NCI-H446 (cell line): Measurements from ENCODE around the gene ANKRD24.
"Not testable (repeated sequence)": the region's sequence is repeated elsewhere in the genome, so short reads cannot be mapped to it uniquely, and the experiment has no call there.

Experiments used
- DNase-seq, 2 experiments: peaks; one replicate each; lab custom pipeline; 2025; lab: John Stamatoyannopoulos, UW

ANKRD24 gene

DNA sequence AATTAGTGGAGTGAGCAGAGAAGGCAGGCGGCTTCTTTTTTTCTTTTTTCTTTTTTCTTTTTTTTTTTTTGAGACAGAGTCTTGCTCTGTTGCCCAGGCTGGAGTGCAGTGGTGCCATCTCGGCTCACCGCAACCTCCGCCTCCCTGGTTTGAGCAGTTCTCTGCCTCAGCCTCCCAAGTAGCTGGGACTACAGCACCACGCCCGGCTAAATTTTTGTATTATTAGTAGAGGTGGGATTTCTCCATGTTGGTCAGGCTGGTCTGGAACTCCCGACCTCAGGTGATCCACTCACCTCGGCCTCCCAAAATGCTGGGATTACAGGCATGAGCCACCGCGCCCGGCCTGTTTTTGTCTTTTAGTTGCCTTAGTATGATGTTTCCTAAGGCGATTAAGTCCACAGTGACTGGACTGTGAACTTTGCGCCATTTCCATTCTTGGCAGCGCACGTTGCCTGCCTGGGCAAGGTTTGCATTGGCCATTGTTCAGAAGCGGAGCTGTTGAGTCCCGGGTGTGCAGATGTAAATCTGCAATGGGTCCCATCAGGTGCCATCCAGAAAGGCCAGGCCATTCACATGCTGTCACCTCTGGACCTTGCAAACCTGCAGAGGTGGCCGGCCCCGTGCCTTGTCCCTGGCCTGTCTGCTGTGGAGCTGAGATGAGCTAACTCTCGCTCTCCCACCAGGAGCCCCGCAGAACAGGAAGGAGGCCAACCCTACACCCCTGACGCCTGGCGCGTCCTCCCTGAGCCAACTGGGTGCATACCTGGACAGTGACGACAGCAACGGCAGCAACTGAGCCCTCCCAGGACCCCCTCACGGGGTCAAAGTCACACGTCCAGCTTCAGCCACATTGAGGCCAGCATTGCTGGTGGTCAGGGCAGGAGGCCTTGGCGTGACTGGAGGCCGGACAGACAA lies 85.7 kb downstream of the ANKRD24 start:
- DNase-seq, result no peak

- DNase-seq, result no peak
Observed at GRCh38 chr19:4268816-4269430, 86.4 kb downstream of the ANKRD24 start.

DNA sequence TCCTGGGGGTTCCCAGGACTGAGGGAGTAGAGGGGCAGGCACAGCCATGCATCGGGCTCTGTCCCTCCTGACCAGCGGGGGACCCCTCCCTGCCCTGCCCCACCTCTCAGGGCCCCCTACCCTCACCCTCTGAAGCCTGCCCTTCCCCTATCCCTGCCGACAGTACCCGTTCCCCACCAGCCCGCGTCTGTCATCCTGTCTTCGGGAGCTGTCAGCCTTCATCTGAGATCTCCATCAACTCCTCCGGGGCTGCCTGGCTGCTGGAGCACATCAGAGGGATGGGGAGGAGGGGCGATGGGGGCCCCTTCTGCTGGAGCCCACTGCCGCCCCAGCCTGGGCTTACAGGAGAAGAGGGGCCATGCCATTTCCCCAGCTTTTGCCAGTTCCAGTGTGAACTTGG lies 90.4 kb downstream of the ANKRD24 start:
- no peak for DNase-seq

DNA sequence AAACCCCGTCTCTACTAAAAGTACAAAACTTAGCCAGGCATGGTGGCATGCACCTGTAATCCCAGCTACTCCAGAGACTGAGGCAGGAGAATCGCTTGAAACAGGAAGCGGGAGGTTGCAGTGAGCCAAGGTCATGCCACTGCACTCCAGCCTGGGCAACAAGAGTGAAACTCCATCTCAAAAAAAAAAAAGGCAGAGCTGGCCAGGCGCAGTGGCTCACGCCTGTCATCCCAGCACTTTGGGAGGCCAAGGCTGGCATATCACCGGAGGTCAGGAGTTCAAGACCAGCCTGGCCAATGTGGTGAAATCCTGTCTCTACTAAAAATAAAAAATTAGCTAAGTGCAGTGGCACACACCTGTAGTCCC lies 91.8 kb downstream of the ANKRD24 start:
- DNase-seq, result not testable (repeated sequence)
